ENCODE data around the gene MNAT1.

The MNAT1 gene

GRCh38 chr14:60968099-60968498, 233.5 kb downstream of the MNAT1 start:
- no peak for DNase-seq (ENCODE audit: low spot score)

GRCh38 chr14:60968671-60969070, 234.1 kb downstream of the MNAT1 start:
- DNase-seq (ENCODE audit: low spot score), result no peak

- no peak for DNase-seq (ENCODE audit: low spot score)
Observed at GRCh38 chr14:60970146-60970545, 235.6 kb downstream of the MNAT1 start.

GRCh38 chr14:60971271-60971670, 236.7 kb downstream of the MNAT1 start:
- no peak for DNase-seq (ENCODE audit: low spot score)

GRCh38 chr14:60972295-60972694, 237.7 kb downstream of the MNAT1 start:
- no peak for DNase-seq (ENCODE audit: low spot score)

GRCh38 chr14:60973070-60973469, 238.5 kb downstream of the MNAT1 start:
- no peak for DNase-seq (ENCODE audit: low spot score)

- DNase-seq (ENCODE audit: low spot score), result no peak
Observed at GRCh38 chr14:60974090-60974651, 239.6 kb downstream of the MNAT1 start.

GRCh38 chr14:60975551-60975950, 241.0 kb downstream of the MNAT1 start:
- no peak for DNase-seq (ENCODE audit: low spot score)

GRCh38 chr14:60977847-60978246, 243.3 kb downstream of the MNAT1 start:
- DNase-seq (ENCODE audit: low spot score), result no peak

GRCh38 chr14:60980811-60981632, 246.5 kb downstream of the MNAT1 start, which contains the start of the genes SLC38A6 and TRMT5:
SLC38A6 (plus strand) TSS chr14:60981245; CDS start chr14:60981278, 33 bp downstream.
TRMT5 (minus strand) TSS chr14:60981079; CDS start chr14:60980973, 106 bp downstream.
- DNase-seq (ENCODE audit: low spot score), result peak; percentile 87

GRCh38 chr14:60981633-60982455, 247.3 kb downstream of the MNAT1 start:
- peak; percentile 50 for DNase-seq (ENCODE audit: low spot score)

- no peak for DNase-seq (ENCODE audit: low spot score)
Observed at GRCh38 chr14:60984196-60984595, 249.6 kb downstream of the MNAT1 start.

- DNase-seq (ENCODE audit: low spot score), result no peak
Observed at GRCh38 chr14:60986500-60986899, 251.9 kb downstream of the MNAT1 start.

GRCh38 chr14:60989599-60989998, 255.0 kb downstream of the MNAT1 start:
- no peak for DNase-seq (ENCODE audit: low spot score)

GRCh38 chr14:60998617-60999016, 264.1 kb downstream of the MNAT1 start:
- DNase-seq (ENCODE audit: low spot score), result no peak

- no peak for DNase-seq (ENCODE audit: low spot score)
Observed at GRCh38 chr14:60999536-60999935, 265.0 kb downstream of the MNAT1 start.

GRCh38 chr14:61003571-61003970, 269.0 kb downstream of the MNAT1 start:
- no peak for DNase-seq (ENCODE audit: low spot score)

- DNase-seq (ENCODE audit: low spot score), result no peak
Observed at GRCh38 chr14:61019537-61019936, 285.0 kb downstream of the MNAT1 start.

All from COLO829 (cell line).